ENCODE measurements around the gene SH2D6.
"Not testable (repeated sequence)": the region's sequence is repeated elsewhere in the genome, so short reads cannot be mapped to it uniquely, and the experiment has no call there.

Gene SH2D6

GRCh38 chr2:85398426-85399182 is 19.9 kb upstream of the SH2D6 start:
- FAIRE-seq (no peak), DNase-seq (ENCODE audit: low spot score) (no peak)

- DNase-seq (ENCODE audit: low spot score) (no peak), FAIRE-seq (no peak)
These were observed 19.4 kb upstream of the SH2D6 start for GRCh38 chr2:85399183-85399455.

GRCh38 chr2:85400023-85400422 is 18.5 kb upstream of the SH2D6 start:
- DNase-seq (ENCODE audit: low spot score): no peak
- no peak for FAIRE-seq

GRCh38 chr2:85400541-85401463 is 17.7 kb upstream of the SH2D6 start:
- no peak for FAIRE-seq
- no peak for DNase-seq (ENCODE audit: low spot score)

- no peak for DNase-seq (ENCODE audit: low spot score)
- FAIRE-seq: no peak
These were observed 17.1 kb upstream of the SH2D6 start for GRCh38 chr2:85401464-85401805.

- FAIRE-seq (no peak), DNase-seq (ENCODE audit: low spot score) (no peak)
These were observed 16.7 kb upstream of the SH2D6 start for GRCh38 chr2:85401844-85402243.

GRCh38 chr2:85405201-85406059 is 13.1 kb upstream of the SH2D6 start:
- peak; percentile 96 for FAIRE-seq
- DNase-seq (ENCODE audit: low spot score): peak; percentile 93

- FAIRE-seq (no peak), DNase-seq (ENCODE audit: low spot score) (peak; percentile 55)
These were observed 8.5 kb upstream of the SH2D6 start, which contains the start of gene CAPG for GRCh38 chr2:85409845-85410583. TSS of gene CAPG (minus strand) at chr2:85410366. CDS start at chr2:85402145, 8,221 bp downstream.

GRCh38 chr2:85410584-85411404 is 7.7 kb upstream of the SH2D6 start:
- DNase-seq (ENCODE audit: low spot score): peak; percentile 49
- FAIRE-seq: no peak

- no peak for DNase-seq (ENCODE audit: low spot score)
- FAIRE-seq: no peak
These were observed 7.1 kb upstream of the SH2D6 start for GRCh38 chr2:85411405-85411748.

- FAIRE-seq (no peak), DNase-seq (ENCODE audit: low spot score) (peak; percentile 26)
These were observed 4.7 kb upstream of the SH2D6 start for GRCh38 chr2:85413592-85414420.

GRCh38 chr2:85414421-85414759 is 4.1 kb upstream of the SH2D6 start:
- not testable (repeated sequence) for FAIRE-seq; DNase-seq (ENCODE audit: low spot score)

GRCh38 chr2:85414761-85415553 is 3.6 kb upstream of the SH2D6 start:
- DNase-seq (ENCODE audit: low spot score) (peak; percentile 17), FAIRE-seq (no peak)

GRCh38 chr2:85415980-85416650 is 2.4 kb upstream of the SH2D6 start:
- no peak for FAIRE-seq
- no peak for DNase-seq (ENCODE audit: low spot score)

GRCh38 chr2:85419009-85419675 is 628 bp downstream of the SH2D6 start:
- no peak for FAIRE-seq

GRCh38 chr2:85420536-85421259 is 2.2 kb downstream of the SH2D6 start:
- FAIRE-seq: no peak
- DNase-seq (ENCODE audit: low spot score): peak; percentile 61

More at GRCh38 chr2:85419009-85419675, 628 bp downstream of the SH2D6 start:
- no peak for DNase-seq (ENCODE audit: low spot score)

Measured in RCC 7860 (cell line).